HG02763 (cell line): ENCODE measurements around the gene OR4X2.
"Not testable (repeated sequence)": the region's sequence is repeated elsewhere in the genome, so short reads cannot be mapped to it uniquely, and the experiment has no call there.

Source experiments
- ATAC-seq: cut with Tn5 transposase; IDR thresholded peaks from one replicate; pipeline ENCODE4 v1.9.1; 2021; ENCODE audit warnings: mild to moderate bottlenecking, moderate library complexity; ENCODE audit not compliant: unreplicated experiment

Gene OR4X2, protein sequence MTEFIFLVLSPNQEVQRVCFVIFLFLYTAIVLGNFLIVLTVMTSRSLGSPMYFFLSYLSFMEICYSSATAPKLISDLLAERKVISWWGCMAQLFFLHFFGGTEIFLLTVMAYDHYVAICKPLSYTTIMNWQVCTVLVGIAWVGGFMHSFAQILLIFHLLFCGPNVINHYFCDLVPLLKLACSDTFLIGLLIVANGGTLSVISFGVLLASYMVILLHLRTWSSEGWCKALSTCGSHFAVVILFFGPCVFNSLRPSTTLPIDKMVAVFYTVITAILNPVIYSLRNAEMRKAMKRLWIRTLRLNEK

GRCh38 chr11:48244804-48245203 lies at the start of gene OR4X2:
OR4X2 (plus strand) TSS chr11:48245104; CDS start chr11:48245104, 0 bp downstream.
- ATAC-seq = no peak

DNA sequence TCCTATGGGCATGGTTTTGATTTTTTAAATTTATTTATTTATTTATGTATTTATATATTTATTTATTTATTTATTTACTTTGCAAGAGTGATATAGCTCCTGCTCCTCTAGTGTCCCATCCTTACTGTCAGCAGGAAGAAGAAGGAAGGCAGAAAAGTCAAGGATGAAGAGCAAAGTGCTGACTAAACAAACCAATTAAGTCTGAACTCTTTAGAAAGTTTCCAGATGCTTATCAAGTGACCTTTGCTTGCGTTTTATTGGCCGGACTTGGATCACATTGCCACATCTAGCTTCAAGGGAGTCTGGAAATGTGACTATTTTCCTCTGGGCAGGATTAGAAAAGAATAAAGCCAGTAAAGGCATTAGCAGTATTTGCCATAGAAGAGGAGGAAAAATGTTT lies 37.0 kb upstream of the OR4X2 start:
- ATAC-seq = no peak

- no peak for ATAC-seq
Measured at GRCh38 chr11:48210052-48210451, 34.9 kb upstream of the OR4X2 start.

GRCh38 chr11:48216510-48216909 lies 28.4 kb upstream of the OR4X2 start, which contains the start of gene OR4B1:
OR4B1 (plus strand) TSS chr11:48216810; CDS start chr11:48216810, 0 bp downstream.
- ATAC-seq = no peak

DNA sequence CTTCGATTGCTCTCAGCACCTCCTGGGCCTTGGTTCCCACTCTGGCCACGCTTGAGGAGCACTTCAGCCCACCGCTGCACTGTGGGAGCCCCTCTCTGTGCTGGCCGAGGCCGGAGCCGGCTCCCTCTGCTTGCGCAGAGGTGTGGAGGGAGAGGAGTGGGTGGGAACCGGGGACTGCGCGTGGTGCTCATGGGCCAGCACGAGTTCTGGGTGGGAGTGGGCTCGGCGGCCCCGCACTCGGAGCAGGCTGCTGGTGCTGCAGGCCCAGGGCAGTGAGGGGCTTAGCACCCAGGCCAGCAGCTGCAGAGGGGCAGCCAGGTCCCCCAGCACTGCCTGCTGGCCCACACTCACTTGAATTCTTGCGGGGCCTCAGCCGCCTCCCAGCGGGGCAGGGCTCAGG lies 16.1 kb upstream of the OR4X2 start:
- no peak for ATAC-seq

- ATAC-seq = not testable (repeated sequence)
Measured at GRCh38 chr11:48230057-48230456, 14.8 kb upstream of the OR4X2 start.

DNA sequence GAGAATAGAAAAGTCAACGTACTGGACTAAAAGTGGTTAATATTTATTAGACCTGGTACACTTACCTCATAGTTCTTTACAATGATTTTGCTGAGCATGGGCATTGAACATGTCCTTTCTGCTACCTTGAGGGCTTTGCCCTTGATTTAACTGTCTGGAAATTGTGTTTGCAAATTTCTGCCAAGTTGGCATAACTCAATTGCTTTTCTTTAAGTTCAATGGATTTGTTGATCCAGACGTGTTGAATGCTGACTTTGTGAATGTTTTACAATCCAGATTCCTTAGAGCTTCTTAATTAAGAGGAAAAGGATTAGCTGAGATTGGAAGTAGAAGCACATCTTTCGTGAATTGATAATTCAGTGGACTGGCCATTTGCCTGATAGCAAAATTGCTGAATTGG lies 7.2 kb upstream of the OR4X2 start:
- ATAC-seq = no peak

DNA sequence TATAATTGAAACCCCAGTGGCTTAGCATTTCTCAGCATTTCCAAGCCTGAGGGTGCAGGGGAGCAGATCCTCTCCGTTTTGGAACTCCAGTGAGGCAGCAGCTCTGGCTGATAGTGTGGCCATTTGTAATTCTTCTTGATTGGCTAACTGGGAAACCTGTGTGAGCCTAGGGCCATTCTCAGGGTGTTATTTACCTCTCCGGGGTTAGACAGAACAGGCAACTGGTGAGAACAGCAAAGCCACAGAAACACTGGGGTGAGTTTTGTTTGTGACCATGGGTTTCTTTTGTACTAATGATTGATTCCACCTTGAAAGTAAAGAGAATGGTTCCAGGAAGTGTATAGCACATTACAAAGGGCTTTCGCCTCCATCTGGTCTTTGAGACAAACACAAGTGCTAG lies 2.4 kb upstream of the OR4X2 start:
- ATAC-seq = no peak

DNA sequence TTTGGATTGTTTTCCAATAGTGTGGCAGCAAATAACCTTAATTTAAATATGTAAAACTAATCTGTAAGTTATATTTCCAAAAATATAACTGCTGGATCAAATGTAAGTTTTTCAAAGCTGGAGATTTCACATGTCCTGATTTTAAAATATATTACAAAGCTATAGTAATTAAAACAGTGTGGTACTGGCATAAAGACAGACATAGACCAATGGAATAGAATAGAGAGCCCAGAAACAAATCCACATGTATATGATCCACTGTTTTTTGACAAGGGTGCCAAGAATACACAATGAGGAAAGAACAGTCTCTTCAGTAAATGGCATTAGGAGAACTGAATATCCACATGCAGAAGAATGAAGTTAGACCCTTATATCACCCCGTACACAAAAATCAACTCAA lies 4.0 kb downstream of the OR4X2 start:
- ATAC-seq = no peak

GRCh38 chr11:48261600-48261999 lies 16.7 kb downstream of the OR4X2 start:
- ATAC-seq = no peak

- ATAC-seq = no peak
Measured at GRCh38 chr11:48263423-48263911, 18.6 kb downstream of the OR4X2 start, which contains the start of gene OR4X1. OR4X1 (plus strand) TSS chr11:48263861; CDS start chr11:48263861, 0 bp downstream.

GRCh38 chr11:48270621-48271020 lies 25.7 kb downstream of the OR4X2 start:
- ATAC-seq = no peak

DNA sequence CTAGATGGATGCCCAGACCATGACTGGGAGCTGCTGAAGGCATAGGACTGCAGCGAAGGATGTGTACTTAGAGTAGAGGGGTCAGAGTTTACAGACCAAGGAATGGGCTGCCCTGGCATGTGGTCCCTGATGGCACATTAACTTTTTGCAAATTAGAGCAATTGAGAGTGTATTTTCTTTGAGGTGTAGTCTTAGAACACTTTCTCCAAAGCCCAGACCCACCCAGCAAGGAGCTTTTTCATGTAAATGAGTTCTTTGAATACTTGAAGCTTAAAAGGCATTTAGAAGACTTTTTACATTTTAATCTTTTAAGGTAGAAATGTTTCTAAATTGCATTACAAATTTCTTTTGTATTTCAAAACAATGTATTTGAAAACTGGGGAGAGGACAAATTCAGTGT lies 27.7 kb downstream of the OR4X2 start:
- ATAC-seq = no peak
